Esophagus muscularis mucosa (tissue), 4 donors: ENCODE measurements around the gene VPS26C. TPM values are rescaled to one million over a fixed set of nuclear protein-coding genes. Genes with fewer than 3 reads are reported as not detected.

Experiments
- DNase-seq: peaks from one replicate; pipeline ENCODE4 v3.0.0-alpha.2; 2017; ENCODE audit errors: extremely low spot score
- H3K27ac ChIP-seq, 4 donors: fragments of 200-600 bp; sonication (generic); replicated peaks in 1 of 4; 1 replicate in 3 of 4; 2 replicates in 1 of 4; pipeline ENCODE4 v1.5.1; 2016 to 2019; ENCODE audit warnings: mild to moderate bottlenecking in 1 of 4
- H3K27me3 ChIP-seq, 4 donors: fragments of 200-600 bp; sonication (generic); one replicate each; pipeline versions ENCODE4 v1.5.1 to v1.6.0; 2016 to 2019
- H3K36me3 ChIP-seq, 4 donors: fragments of 200-600 bp; sonication (generic); one replicate each; pipeline ENCODE4 v1.5.1; 2016 to 2019
- H3K4me1 ChIP-seq, 4 donors: fragments of 200-600 bp; sonication (generic); one replicate each; pipeline ENCODE4 v1.5.1; 2016 to 2019
- H3K4me3 ChIP-seq, 4 donors: fragments of 200-600 bp; sonication (generic); 1 replicate in 2 of 4; 2 replicates in 2 of 4; pipeline ENCODE4 v1.5.1; 2016 to 2019; ENCODE audit warnings: mild to moderate bottlenecking in 4 of 4, moderate library complexity in 1 of 4
- H3K9me3 ChIP-seq, 4 donors: fragments of 200-600 bp; sonication (generic); 1 replicate in 3 of 4; 2 replicates in 1 of 4; pipeline ENCODE4 v1.5.1; 2016 to 2019
- CTCF ChIP-seq, 3 experiments: fragments of 200-600 bp in 2 of 3; fragments of 450-650 bp in 1 of 3; sonication (generic) in 2 of 3; IDR thresholded peaks; one replicate each; pipeline ENCODE4 v1.5.1; 2017 to 2019; ENCODE audit warnings: antibody characterized with exemption in 3 of 3, mild to moderate bottlenecking in 2 of 3, moderate library complexity in 1 of 3
- EP300 ChIP-seq: sonication (generic); formaldehyde crosslinking; IDR thresholded peaks from one replicate; pipeline ENCODE4 v1.6.1; 2017; ENCODE audit warnings: antibody characterized with exemption
- POLR2A ChIP-seq: fragments of 450-650 bp; IDR thresholded peaks from one replicate; pipeline ENCODE4 v1.6.1; 2017; ENCODE audit warnings: antibody characterized with exemption, moderate library complexity, mild to moderate bottlenecking, low read depth
- POLR2AphosphoS5 ChIP-seq, 2 donors: sonication (generic); formaldehyde crosslinking; IDR thresholded peaks; one replicate each; pipeline ENCODE4 v1.6.1; 2017; ENCODE audit warnings: antibody characterized with exemption in 2 of 2
- WGBS: methylation state at CpG from one replicate; pipeline ENCODE4 v1.1.5; 2018; 5-methylcytosine and 5-hydroxymethylcytosine counted together
- intact Hi-C: fragments of 100-400 bp; cut with DNase I; formaldehyde crosslinking; loops from one replicate; pipeline ENCODE4 v1.15.1; 2023
- total RNA-seq, 4 donors: library from RNA; depleted of rRNA; stranded (reverse); fragments of >200 nt; gene quantifications; one replicate each; pipeline versions ENCODE4 v1.1.0 to v1.2.1, GENCODE V29; 2016

The VPS26C gene
- total RNA-seq, 4 donors from 2014 or later = 56.5 to 71.3 (median 59.7) TPM

DNA sequence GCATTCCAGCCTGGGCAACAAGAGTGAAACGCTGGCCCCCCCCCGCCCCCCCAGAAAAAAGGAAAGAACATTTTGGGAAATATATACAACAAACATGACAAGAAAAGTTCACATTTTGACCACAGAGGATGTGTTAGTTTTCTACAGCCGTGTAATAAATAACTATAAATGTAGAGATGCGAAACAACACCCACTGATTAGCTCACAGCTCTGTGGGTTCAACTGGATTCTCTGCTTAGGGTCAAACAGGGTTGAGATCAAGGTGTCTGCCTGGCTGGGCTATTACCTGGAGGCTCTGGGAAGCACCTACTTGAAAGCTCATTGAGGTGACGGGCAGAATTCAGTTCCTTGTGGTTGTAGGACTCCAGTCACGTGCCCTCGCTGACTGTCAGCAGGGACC, 11.1 kb upstream of the VPS26C start:
- TF ChIP-seq POLR2AphosphoS5 (IDR thresholded peaks at IDR 0.05) (no peak), CTCF (IDR thresholded peaks at IDR 0.05) (no peak), POLR2A (no peak), EP300 (no peak)
- H3K4me1 ChIP-seq = no peaks in the 10 kb centered on the region

DNA sequence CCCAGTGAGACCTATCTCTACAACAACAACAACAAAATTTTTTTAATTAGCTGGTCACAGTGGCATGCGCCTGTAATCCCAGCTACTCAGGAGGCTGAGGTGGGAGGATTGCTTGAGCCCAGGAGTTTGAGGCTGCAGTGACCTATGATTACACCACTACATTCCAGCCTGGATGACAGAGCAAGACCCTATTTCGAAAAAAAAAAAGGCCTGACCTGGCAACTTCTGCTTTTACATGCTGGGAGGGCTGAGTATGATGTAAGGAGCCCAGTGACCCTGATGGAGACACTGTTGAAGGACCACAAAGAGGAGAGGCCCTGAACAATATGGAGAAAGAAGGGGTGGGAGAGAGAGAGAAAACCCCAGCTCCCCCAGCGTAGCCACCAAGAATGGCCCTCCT, 9.2 kb upstream of the VPS26C start:
- H3K27me3 ChIP-seq = no peaks in the 10 kb centered on the region
- H3K27ac ChIP-seq = no peak overlapping the region
- no peak overlapping the region for H3K4me3 ChIP-seq
- 81% methylated on average over 3 of the region's 3 CpGs for WGBS
- no peaks in the 10 kb centered on the region for H3K9me3 ChIP-seq
- intact Hi-C loops = no loop called here
- H3K4me1 ChIP-seq = no peaks in the 10 kb centered on the region
- no peak for TF ChIP-seq CTCF (IDR thresholded peaks at IDR 0.05)
- no peak for TF ChIP-seq POLR2A
- TF ChIP-seq POLR2AphosphoS5 (IDR thresholded peaks at IDR 0.05) = no peak
- TF ChIP-seq EP300 = no peak
- no peaks in the 10 kb centered on the region for H3K36me3 ChIP-seq
- no peak for DNase-seq

More for the DNA sequence above, 11.1 kb upstream of the VPS26C start:
- intact Hi-C loops = no loop called here
- Histone ChIP-seq H3K4me3 (no peak overlapping the region), H3K27me3 (peaks cover 0 to 3% (median 0%) of the 10 kb centered on the region in 4 donors), H3K9me3 (no peaks in the 10 kb centered on the region), H3K36me3 (no peaks in the 10 kb centered on the region), H3K27ac (no peak overlapping the region)
- 91% methylated on average over 6 of the region's 7 CpGs for WGBS
- no peak for DNase-seq

DNA sequence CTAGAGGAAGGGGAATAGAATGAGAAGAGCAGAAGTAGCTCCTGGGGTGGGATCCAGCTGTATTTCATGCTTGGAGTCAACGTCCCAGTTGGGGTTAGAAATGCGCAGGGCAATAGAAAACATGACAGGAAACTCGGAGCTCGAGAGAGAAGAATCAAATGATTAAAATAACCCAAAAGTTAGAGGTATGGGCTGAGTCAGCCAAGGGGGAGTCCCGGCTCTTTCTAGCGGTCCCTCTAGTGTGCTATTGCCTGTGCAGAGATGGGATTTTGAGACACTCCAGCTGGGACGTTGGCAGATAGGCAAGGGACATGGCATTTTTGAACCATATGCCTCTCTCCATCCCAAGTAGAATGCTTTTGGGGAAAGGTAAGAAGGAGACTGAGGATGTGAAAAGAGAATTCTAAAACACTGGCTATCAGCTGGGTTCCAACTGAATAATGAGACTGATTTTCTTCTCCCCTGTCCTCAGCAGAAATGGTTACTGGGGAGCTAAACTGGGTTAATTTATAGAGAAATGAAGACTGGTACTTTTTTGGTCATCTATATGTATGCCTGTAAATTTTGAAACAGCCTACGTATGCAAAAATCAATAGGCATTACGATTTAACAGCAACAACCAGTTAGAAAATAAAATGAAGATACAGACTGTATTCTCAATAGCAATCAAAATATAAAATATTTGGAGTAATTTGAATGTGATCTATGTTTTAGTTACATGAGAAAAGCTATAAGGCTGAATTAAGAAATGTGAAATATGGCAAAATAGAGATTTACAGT, 7.0 kb upstream of the VPS26C start:
- intact Hi-C loops = loop anchor here (5.0 kb wide), 1 partner anchor 68 kb away; no protein-coding TSS in a partner anchor
- no peak for DNase-seq
- no peaks in the 10 kb centered on the region for H3K27me3 ChIP-seq
- H3K4me1 ChIP-seq = no peaks in the 10 kb centered on the region
- TF ChIP-seq POLR2A = no peak
- TF ChIP-seq POLR2AphosphoS5 (IDR thresholded peaks at IDR 0.05) = no peak
- TF ChIP-seq EP300 = no peak
- no peak for TF ChIP-seq CTCF (IDR thresholded peaks at IDR 0.05)
- 57% methylated on average over 9 of the region's 9 CpGs for WGBS
- H3K27ac ChIP-seq = no peak overlapping the region
- H3K9me3 ChIP-seq = no peaks in the 10 kb centered on the region
- no peaks in the 10 kb centered on the region for H3K36me3 ChIP-seq
- no peak overlapping the region for H3K4me3 ChIP-seq

- Histone ChIP-seq H3K9me3 (no peaks in the 10 kb centered on the region), H3K27me3 (no peaks in the 10 kb centered on the region), H3K27ac (no peak overlapping the region), H3K36me3 (no peaks in the 10 kb centered on the region), H3K4me3 (no peak overlapping the region), H3K4me1 (peaks cover 3 to 5% (median 3%) of the 10 kb centered on the region in 4 donors)
- intact Hi-C loops = loop anchor here (5.0 kb wide), 1 partner anchor 69 kb away; no protein-coding TSS in a partner anchor
- TF ChIP-seq CTCF (IDR thresholded peaks at IDR 0.05) (no peak), POLR2A (no peak), EP300 (no peak), POLR2AphosphoS5 (IDR thresholded peaks at IDR 0.05) (no peak)
- WGBS = 58% methylated on average over 1 of the region's 1 CpG
- no peak for DNase-seq
Observed at GRCh38 chr21:37273440-37273839, 6.3 kb upstream of the VPS26C start.
